HuH-7.5 (cell line): ENCODE data around the gene DENND4B.
A peak's percentile ranks its signal among the peaks of the same experiment; 100 is the strongest.
"Not testable (repeated sequence)": the region's sequence is repeated elsewhere in the genome, so short reads cannot be mapped to it uniquely, and the experiment has no call there.

ENCODE experiments used
- DNase-seq: peaks from one replicate; pipeline ENCODE4 v3.0.0; 2011; ENCODE audit warnings: low spot score

The DENND4B gene

GRCh38 chr1:153926405-153926804 is 20.1 kb downstream of the DENND4B start:
- no peak for DNase-seq

DNA sequence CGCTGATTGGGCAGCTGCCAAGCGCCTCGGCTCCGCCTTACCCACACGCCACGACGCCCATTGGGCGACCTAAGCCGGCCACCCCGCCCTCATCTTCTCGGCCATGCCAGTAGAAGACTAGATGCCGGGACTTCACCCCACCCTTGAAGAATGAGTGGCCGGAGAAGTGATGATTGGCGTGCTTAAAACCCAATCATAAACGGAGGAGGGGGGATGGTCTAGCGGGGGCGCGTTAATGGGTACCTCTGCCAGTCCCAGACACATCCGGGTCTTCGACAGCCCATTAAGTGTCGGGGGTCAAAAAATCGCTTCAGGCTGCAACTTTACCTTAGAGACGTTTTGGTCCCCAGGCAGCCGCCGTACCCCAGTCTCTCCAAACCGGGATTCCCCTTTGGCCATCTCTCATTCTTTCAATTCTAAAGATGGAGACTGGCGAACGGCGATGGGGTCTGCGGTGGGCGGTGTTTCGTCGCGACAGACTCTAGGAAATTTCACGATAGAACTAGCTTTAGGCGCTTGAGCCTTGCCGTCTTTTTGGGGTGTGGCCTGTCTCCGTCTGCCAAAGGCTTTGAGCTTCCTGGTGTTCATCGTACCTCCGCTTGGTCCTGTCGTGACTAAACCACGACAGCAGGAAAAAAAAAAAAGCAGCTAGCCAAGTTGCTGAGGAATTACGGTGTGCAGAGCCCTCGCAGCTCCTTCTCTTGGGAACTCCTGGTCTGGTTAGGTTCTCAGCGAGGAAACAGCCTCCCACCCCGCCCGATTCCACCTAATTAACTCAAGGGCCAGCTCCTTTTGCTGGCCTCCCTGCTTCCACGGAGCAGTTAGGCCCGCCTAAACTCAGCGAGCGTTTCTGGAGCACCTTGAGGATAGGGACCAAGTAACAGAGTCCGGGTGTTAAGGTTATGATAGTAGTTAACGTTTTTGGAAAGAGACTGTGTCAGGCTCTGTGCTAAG is 23.3 kb downstream of the DENND4B start, which contains the start of gene GATAD2B:
Gene GATAD2B, minus strand, starts transcription at position 1 of the 954 bp plus-strand sequence. CDS start 94,625 bp downstream, outside the sequence.
- DNase-seq, result peak; percentile 98

- DNase-seq, result no peak
Observed at GRCh38 chr1:153922076-153922971, 24.2 kb downstream of the DENND4B start.

GRCh38 chr1:153921803-153922075 is 24.8 kb downstream of the DENND4B start:
- no peak for DNase-seq

DNA sequence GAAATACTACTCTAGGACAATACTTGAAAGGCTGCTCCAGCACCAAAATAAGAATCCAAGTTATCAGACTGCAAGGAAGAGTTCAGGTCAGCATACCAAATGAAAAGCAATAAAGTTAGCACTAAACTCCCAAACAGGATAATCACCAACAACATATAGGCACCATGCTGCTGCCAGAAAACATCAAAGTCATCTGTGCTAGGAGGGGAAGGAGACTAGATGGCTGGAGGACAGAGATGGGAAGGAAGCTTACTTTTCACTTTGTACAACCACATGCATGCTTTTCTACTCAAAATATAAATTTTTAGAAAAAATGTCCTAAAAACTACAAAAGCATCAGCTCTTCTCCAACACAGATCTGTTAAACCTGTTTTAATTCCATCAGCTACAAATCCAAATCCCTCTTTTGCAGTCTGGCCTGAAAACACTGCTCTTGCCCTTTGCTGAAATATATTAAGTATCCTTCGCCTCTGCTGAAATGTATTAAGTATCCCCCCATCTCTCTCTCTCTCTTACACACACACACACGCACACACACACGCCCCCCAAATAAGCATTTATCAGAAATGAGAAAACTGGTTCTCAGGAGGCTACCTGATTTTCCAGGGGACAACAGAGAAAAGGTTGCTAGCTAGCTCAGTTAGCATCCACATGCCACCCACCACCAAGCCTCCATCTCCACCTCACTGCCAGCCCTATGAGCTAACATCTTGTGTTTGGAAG is 25.3 kb downstream of the DENND4B start:
- no peak for DNase-seq

DNA sequence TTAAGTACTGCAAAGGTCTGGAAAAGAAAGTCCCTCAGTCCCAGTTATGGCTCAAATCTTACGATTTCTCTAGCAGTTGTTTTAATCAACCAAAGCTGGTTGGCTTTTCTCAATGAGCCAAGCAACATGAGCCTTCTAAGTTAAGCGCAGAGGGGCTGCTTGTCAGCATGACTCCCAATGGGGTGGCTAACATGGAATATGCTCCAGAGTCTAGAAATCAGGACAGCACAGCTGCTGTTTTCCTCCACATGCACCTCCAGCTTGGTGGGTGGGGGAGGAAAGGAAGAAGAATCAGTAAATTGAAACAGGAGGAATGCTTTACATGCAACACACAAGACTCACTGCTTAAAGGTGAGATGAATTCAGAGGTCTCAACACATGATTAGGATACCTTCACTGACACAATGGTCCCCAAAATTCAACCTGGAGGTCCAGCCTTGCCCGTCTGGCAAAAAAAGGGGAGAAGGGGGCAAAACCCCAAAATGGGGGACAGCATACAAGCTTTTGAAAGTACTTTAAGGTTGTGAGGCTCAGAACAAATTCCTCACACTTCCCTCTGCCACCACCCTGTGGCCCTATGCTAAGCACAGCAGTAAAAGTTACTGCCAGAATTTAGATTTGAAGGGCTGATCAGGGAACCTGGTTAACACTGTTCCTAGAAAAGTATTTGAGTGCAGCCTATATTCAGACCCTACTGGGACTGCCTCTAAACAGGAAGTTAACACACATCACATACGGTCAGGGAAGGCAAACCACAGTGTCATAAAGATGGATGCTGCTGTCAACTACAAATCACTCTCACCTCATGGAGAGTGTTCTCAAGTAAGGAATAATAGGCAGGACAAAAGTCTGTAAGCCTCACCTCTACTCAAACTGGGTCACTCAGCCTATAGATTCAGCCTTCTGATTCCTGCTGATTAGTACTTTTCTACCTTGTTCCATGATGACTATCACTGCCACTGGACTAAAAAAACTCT is 26.4 kb downstream of the DENND4B start:
- DNase-seq, result no peak

DNA sequence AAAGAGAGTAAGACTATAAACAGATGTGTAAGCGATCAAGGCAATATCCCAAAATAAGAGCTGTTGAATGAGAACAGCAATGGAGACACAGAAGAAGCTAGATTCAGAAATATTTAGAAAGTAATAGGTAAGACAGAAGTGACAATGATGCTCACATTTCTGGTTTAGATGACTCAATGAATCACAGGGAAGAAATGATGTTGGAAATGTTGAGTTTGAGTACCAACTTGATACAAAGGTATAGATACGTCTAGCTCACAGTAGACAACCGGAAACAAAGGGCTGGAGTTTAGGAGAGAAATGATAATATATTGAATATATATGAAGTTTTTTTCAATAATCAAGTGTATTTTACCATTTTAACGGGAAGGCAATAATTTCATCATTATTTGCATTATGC is 30.2 kb downstream of the DENND4B start:
- DNase-seq, result no peak

DNA sequence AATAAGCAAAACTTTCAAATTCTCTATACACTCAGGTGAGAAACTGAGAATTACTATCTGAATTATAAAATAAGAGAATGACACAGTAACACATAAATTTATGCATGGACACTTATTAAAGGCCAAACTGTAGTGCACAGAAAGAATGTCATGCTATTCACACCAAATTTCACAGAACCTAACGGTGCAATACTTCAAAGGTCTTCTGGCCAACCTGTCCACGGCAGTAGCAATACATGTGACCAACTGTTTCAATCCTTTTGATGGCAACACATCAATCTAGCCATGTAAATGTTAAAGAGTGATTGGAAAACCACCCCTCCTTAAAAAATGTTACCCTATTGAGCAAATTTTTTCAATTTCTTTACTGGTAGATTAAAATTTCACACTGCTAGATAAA is 34.2 kb downstream of the DENND4B start:
- no peak for DNase-seq

GRCh38 chr1:153910560-153910959 is 36.0 kb downstream of the DENND4B start:
- DNase-seq, result not testable (repeated sequence)

DNA sequence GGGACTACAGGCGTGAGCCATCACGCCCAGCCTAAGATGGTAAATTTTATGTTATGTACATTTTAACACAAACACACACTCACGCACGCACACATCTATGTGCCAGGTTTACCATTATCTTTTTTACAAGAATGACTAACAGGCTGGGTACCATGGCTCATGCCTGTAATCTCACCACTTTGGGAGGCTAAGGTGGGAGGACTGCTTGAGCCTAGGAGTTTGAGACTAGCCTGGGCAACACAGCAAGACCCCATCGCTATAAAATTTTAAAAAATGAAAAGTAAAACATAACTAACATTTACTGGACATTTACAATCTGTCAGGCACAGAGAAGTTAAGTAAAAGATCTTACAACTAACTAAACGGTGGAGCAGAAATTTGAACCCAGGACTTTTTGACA is 38.4 kb downstream of the DENND4B start:
- DNase-seq, result no peak

GRCh38 chr1:153907134-153907533 is 39.4 kb downstream of the DENND4B start:
- no peak for DNase-seq

- no peak for DNase-seq
Observed at GRCh38 chr1:153906396-153906795, 40.1 kb downstream of the DENND4B start.

DNA sequence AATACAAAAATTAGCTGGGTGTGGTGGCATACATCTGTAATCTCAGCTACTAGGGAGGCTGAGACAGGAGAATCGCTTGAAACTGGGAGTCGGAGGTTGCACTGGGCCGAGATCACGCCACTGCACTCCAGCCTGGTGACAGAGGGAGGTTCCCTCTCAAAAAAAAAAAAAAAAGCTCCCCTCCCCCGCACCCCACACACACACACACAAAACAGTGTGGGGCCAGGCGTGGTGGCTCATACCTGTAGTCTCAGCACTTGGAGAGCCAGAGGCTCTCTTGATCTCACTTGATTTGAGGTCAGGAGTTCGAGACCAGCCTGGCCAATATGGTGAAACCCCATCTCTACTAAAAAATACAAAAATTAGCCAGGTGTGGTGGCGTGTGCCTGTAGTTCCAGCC is 40.6 kb downstream of the DENND4B start:
- DNase-seq, result not testable (repeated sequence)

- no peak for DNase-seq
Observed at GRCh38 chr1:153903841-153904455, 42.6 kb downstream of the DENND4B start.

DNA sequence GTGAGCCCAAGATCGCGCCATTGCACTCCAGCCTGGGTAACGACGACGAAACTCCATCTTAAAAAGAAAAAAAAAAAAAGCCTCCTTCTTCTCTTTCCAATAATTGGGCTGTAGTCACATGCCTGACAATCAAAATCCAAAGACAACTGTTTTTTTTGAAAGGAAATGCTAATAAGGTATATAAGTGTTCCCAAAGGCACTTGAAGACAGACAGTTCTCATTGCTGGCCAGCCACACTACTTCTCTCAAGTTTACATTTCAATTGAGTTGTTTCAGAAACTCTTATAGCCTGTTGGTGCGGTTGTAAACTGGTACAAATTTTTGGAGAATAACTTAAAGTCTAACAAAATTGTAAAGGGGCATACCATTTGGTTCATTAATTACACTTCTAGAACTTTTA is 47.0 kb downstream of the DENND4B start:
- no peak for DNase-seq

DNA sequence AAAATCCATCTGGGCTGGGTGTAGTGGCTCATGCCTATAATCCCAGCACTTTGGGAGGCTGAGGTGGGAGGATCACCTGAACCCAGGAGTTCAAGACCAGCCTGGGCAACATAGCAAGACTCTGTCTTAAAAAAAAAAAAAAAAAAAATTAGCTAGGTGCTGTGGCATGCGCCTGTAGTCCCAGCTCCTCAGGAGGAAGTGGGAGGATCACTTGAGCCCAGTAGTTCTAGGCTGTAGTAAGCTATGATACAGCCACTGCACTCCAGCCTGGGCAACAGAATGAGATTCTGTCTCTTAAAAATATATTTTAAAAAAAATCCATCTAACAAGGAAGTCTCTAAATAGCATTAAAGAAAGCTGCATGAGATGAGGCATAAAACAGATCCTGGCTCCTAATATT is 50.7 kb downstream of the DENND4B start:
- not testable (repeated sequence) for DNase-seq

GRCh38 chr1:153891042-153891441 is 55.5 kb downstream of the DENND4B start:
- not testable (repeated sequence) for DNase-seq

DNA sequence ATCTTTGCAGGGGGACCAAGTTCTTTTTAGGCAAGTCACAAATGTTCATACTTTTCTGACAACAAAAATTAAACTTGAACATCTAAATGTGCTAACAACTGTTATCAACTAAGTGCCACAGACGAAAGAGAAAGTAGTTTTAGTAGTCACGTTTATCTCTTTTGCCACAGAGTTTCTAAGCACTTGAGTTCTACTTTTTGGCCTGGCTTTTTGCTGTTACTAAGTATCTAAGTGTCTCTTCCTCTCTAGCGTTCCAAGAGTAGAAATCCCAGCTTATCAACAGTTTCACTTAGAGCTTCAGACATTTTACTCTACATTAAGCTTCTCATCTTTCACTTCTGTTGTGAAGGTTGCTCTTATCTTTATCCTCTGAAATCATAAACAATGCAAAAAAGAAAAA is 58.0 kb downstream of the DENND4B start:
- DNase-seq, result no peak

DNA sequence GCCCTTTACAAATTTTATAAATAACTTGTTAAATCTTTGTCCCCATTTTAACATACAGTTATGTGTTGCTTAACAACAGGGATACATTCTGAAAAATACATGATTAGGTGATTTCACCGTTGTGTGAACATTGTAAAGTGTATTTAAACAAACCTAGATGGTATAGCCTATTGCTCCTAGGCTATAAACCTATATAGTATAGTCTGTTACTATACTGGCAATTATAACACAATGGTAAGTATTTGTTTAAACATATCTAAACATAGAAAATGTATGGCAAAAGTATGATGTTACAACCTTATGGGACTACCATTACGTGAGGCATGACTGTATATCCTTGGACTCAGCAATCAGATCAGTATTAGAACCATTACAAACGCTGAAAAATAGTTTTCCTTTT is 60.4 kb downstream of the DENND4B start:
- no peak for DNase-seq

DNA sequence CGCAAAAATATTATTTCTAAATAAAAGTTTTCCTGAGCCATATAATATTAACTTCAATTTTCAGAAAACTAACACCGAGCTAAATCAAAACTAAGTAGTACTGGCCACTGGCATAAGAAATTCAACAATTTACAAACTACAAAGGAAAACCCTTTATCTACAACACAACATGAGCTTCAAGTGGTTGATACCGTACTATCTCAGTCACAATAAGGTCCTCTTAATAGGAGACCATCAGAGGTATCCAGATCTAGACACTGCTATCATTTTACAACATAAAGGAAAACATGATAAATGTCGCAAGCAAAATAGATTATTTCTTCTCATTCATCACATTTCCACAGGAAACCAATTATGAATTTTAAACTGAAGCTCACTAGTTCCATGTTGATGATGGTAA is 63.3 kb downstream of the DENND4B start:
- no peak for DNase-seq
